DND-41 (cell line): ENCODE data around the gene CYSRT1.
A peak's percentile ranks its signal among the peaks of the same experiment; 100 is the strongest.

Experiments
- ATAC-seq: fragments of 200-7000 bp; cut with Tn5 transposase; 3 replicates; pipeline ENCODE4 v1.9.1; 2021; ENCODE audit warnings: low read depth; ENCODE audit not compliant: insufficient read depth
- DNase-seq: peaks from one replicate; pipeline ENCODE4 v3.0.0-alpha.2; 2020
- H2AFZ ChIP-seq: 2 replicates; pipeline ENCODE4 v1.6.0; 2012; ENCODE audit warnings: low read depth, low read length
- H3K27ac ChIP-seq: 2 replicates; pipeline ENCODE4 v1.5.1; 2012; ENCODE audit warnings: low read length, inconsistent platforms
- H3K27me3 ChIP-seq: fragments of 200-600 bp; sonication (generic); 2 replicates; pipeline ENCODE4 v1.6.0; 2012; ENCODE audit warnings: low read length, mild to moderate bottlenecking, inconsistent platforms; ENCODE audit not compliant: insufficient read depth, poor library complexity
- H3K36me3 ChIP-seq: 2 replicates; pipeline ENCODE4 v1.5.1; 2012; ENCODE audit warnings: low read length, inconsistent platforms; ENCODE audit not compliant: insufficient read depth
- H3K4me1 ChIP-seq: 2 replicates; pipeline ENCODE4 v1.5.1; 2012; ENCODE audit warnings: mild to moderate bottlenecking, low read length; ENCODE audit not compliant: insufficient read depth
- H3K4me2 ChIP-seq: 2 replicates; pipeline ENCODE4 v1.6.0; 2012; ENCODE audit warnings: mild to moderate bottlenecking, moderate library complexity, low read length, inconsistent platforms; ENCODE audit not compliant: insufficient read depth
- H3K4me3 ChIP-seq, 2 experiments: fragments of 200-600 bp in 1 of 2; shearing (Covaris generic) in 1 of 2; 2 replicates each; pipeline ENCODE4 v1.5.1; 2012 to 2016; ENCODE audit warnings: inconsistent platforms in 2 of 2, low read length in 2 of 2, mild to moderate bottlenecking in 2 of 2, low read depth in 1 of 2, moderate library complexity in 1 of 2
- H3K79me2 ChIP-seq: 2 replicates; pipeline ENCODE4 v1.6.0; 2012; ENCODE audit warnings: low read length, inconsistent platforms; ENCODE audit not compliant: insufficient read depth
- H3K9ac ChIP-seq: 2 replicates; pipeline ENCODE4 v1.6.0; 2012; ENCODE audit warnings: low read depth, mild to moderate bottlenecking, inconsistent platforms, low read length, moderate library complexity
- H3K9me3 ChIP-seq: 2 replicates; pipeline ENCODE4 v1.5.1; 2012; ENCODE audit warnings: low read length, moderate library complexity, mild to moderate bottlenecking, inconsistent platforms; ENCODE audit not compliant: insufficient read depth, severe bottlenecking
- H4K20me1 ChIP-seq: 2 replicates; pipeline ENCODE4 v1.6.0; 2012; ENCODE audit warnings: low read length; ENCODE audit not compliant: insufficient read depth
- CTCF ChIP-seq: IDR thresholded peaks from 2 replicates; pipeline ENCODE4 v1.5.1; 2012; ENCODE audit warnings: borderline replicate concordance, low read length, moderate library complexity, mild to moderate bottlenecking; ENCODE audit not compliant: poor library complexity, severe bottlenecking; ENCODE audit errors: extremely low read depth
- EZH2 ChIP-seq: IDR thresholded peaks from 3 replicates; pipeline ENCODE4 v1.6.1; 2012; ENCODE audit warnings: borderline replicate concordance, low read depth, mild to moderate bottlenecking, moderate library complexity, low read length, inconsistent platforms; ENCODE audit not compliant: severe bottlenecking

CYSRT1 gene

GRCh38 chr9:137195525-137196220 is 29.3 kb upstream of the CYSRT1 start:
- no peaks in the 10 kb centered on the region for H3K27me3 ChIP-seq
- TF ChIP-seq EZH2 (no peak), CTCF (no peak)
- peaks cover 9% of the 10 kb centered on the region for H3K36me3 ChIP-seq
- no peak overlapping the region for H2AFZ ChIP-seq
- no peak overlapping the region for H3K27ac ChIP-seq
- ATAC-seq (no peak), DNase-seq (no peak)
- H3K4me1 ChIP-seq, result peaks cover 29% of the 10 kb centered on the region
- H3K79me2 ChIP-seq, result peaks cover 12% of the 10 kb centered on the region; the same call in 1 of the 2 replicates
- no peak overlapping the region for H3K4me3 ChIP-seq
- H4K20me1 ChIP-seq, result peaks cover 27% of the 10 kb centered on the region
- no peak overlapping the region for H3K4me2 ChIP-seq
- H3K9ac ChIP-seq, result no peak overlapping the region
- H3K9me3 ChIP-seq, result no peaks in the 10 kb centered on the region

GRCh38 chr9:137198051-137198901 is 26.7 kb upstream of the CYSRT1 start:
- Histone ChIP-seq H3K27me3 (no peaks in the 10 kb centered on the region), H3K4me1 (peaks cover 47% of the 10 kb centered on the region), H4K20me1 (peaks cover 25% of the 10 kb centered on the region), H3K9me3 (no peaks in the 10 kb centered on the region), H3K9ac (peak overlapping the region; percentile 45; the same call in 1 of the 2 replicates), H3K79me2 (peaks cover 27% of the 10 kb centered on the region; the same call in 1 of the 2 replicates), H3K4me2 (peak overlapping the region; percentile 97), H3K4me3 (peak overlapping the region in 1 of 2 experiments; percentile 44; a peak in 1 of 4 replicates), H2AFZ (no peak overlapping the region), H3K36me3 (no peaks in the 10 kb centered on the region; the same call in 1 of the 2 replicates), H3K27ac (no peak overlapping the region)
- TF ChIP-seq EZH2 (no peak), CTCF (no peak)
- ATAC-seq, result no peak
- no peak for DNase-seq

- peaks cover 30% of the 10 kb centered on the region for H4K20me1 ChIP-seq
- no peaks in the 10 kb centered on the region for H3K27me3 ChIP-seq
- no peak for DNase-seq
- H2AFZ ChIP-seq, result no peak overlapping the region
- ATAC-seq, result no peak
- H3K27ac ChIP-seq, result no peak overlapping the region
- peaks cover 32% of the 10 kb centered on the region for H3K79me2 ChIP-seq
- peaks cover 4% of the 10 kb centered on the region for H3K36me3 ChIP-seq
- H3K4me1 ChIP-seq, result peaks cover 53% of the 10 kb centered on the region
- H3K4me2 ChIP-seq, result peak overlapping the region; percentile 97
- peak overlapping the region in 1 of 2 experiments; percentile 44; a peak in 1 of 4 replicates for H3K4me3 ChIP-seq
- peak overlapping the region; percentile 45; the same call in 1 of the 2 replicates for H3K9ac ChIP-seq
- H3K9me3 ChIP-seq, result no peaks in the 10 kb centered on the region
- no peak for TF ChIP-seq EZH2
- no peak for TF ChIP-seq CTCF
Measured at GRCh38 chr9:137198902-137199283, 26.1 kb upstream of the CYSRT1 start.
